ENCODE measurements around the gene AADACL4. TPM values are rescaled to one million over a fixed set of nuclear protein-coding genes. Genes with fewer than 3 reads are reported as not detected.
A peak's percentile ranks its signal among the peaks of the same experiment; 100 is the strongest.

Gene AADACL4
- total and polyA plus RNA-seq, 2 of the 8 experiments (the other 6 are each of a cell fraction or from before 2014, with no cell fraction given), result 0.08 TPM; not detected in 1

DNA sequence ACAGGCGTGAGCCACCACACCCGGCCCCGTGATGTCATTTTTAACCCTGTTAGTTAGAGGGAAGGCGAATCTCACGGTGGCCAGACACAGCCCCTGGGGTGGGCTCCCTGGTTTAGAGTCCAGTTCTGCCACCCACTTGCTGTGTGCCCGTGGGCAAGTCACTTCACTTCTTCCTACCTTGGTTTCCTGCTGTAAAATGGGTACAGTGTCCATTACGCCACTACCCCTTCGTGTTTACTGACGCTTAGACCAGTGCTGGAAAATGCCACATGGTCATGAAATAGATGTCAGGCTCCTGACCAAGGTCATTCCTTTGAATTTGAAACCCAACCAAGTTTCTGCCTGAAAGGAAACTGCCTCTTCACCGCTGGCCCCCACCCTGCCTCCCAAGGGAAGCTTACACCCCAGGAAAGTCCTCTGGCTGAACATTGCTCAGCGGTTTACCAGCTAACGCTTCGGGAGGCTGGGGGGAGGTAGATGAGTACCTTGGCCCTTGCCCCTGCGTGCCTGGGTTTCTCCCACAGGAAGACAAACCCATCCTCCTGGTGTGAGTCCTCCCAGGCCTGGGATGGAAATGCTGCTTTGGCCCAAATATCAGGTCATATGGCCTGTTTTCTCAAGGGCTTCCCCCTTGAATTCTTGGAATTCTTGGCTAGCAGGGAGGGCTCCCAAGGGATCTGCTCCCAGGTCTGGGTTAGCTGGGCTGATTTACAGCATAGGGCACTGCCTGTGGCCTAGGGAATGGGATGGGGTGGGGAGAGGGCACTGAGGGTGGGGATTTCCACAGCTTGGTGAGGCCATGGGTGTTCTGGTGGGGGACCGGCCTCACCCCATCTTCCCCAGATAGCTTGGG lies 7.6 kb upstream of the AADACL4 start:
- Histone ChIP-seq H3K79me1 (ENCODE audit: low read depth, low read length) (no peaks in the 10 kb centered on the region), H3K27me3 (replicated peaks in 1 of 4; ENCODE audit: control insufficient read depth in 3 of 4, extremely low read depth in 1 of 4, insufficient read depth in 3 of 4, low read length in 3 of 4) (no peaks in the 10 kb centered on the region), H3K9me3 (ENCODE audit: insufficient read depth in 2 of 2, low read depth in 1 of 2, low read length in 1 of 2) (peaks cover 0 to 9% of the 10 kb centered on the region in 2 experiments; a peak in 2 of 4 replicates), H3K56ac (replicated peaks; ENCODE audit: insufficient read length, low read depth, low read length) (no peak overlapping the region), H2BK20ac (ENCODE audit: low read length) (peak overlapping the region; percentile 94), H3K18ac (ENCODE audit: extremely low read depth, low read length) (peak overlapping the region; percentile 98), H4K5ac (ENCODE audit: insufficient read length, low read depth, low read length) (peak overlapping the region; percentile 45), H3K23me2 (ENCODE audit: low read depth, low read length) (no peaks in the 10 kb centered on the region), H2BK120ac (replicated peaks; ENCODE audit: low read depth, low read length) (peak overlapping the region; percentile 97), H3K23ac (ENCODE audit: insufficient read length) (no peak overlapping the region), H3K27ac (ENCODE audit: low read depth, low read length) (peak overlapping the region; percentile 43; the same call in 1 of the 2 replicates), H3K4me1 (replicated peaks in 1 of 4; ENCODE audit: control insufficient read depth in 3 of 4, insufficient read depth in 4 of 4, low read length in 3 of 4) (peaks cover 5 to 19% (median 10%) of the 10 kb centered on the region in 4 experiments; a peak in 6 of 7 replicates), H3K4me3 (ENCODE audit: extremely low read depth in 1 of 4, insufficient read depth in 2 of 4, low read depth in 3 of 4, low read length in 4 of 4) (no peak overlapping the region), H3K14ac (ENCODE audit: insufficient read length) (no peak overlapping the region), H2BK12ac (ENCODE audit: low read depth, low read length) (peak overlapping the region; percentile 100), H3K4ac (replicated peaks; ENCODE audit: insufficient read length, low read depth, low read length) (peak overlapping the region; percentile 95), H3K9ac (replicated peaks in 1 of 4; ENCODE audit: extremely low read depth in 1 of 4, low read depth in 3 of 4, low read length in 3 of 4) (0 out of 7 replicates have a peak overlapping the region, but pooled peaks of 1 of the 4 experiments have one; percentile 28), H3K4me2 (ENCODE audit: insufficient read depth in 1 of 2, low read depth in 2 of 2, low read length in 2 of 2) (peak overlapping the region in 1 of 2 experiments; percentile 29; a peak in 2 of 4 replicates), H3K36me3 (ENCODE audit: control insufficient read depth in 2 of 4, insufficient read depth in 4 of 4, low read length in 3 of 4) (no peaks in the 10 kb centered on the region; a peak in 1 of 8 replicates), H2BK5ac (ENCODE audit: low read depth, low read length) (peak overlapping the region; percentile 98; the same call in 1 of the 2 replicates), H2AFZ (ENCODE audit: low read length) (no peak overlapping the region), H2AK5ac (ENCODE audit: low read depth, low read length) (peak overlapping the region; percentile 92), H4K91ac (replicated peaks; ENCODE audit: insufficient read length, low read length) (peak overlapping the region; percentile 98), H3K79me2 (ENCODE audit: control insufficient read depth in 1 of 2, insufficient read depth in 2 of 2, low read length in 2 of 2) (no peaks in the 10 kb centered on the region), H4K8ac (ENCODE audit: extremely low read depth, insufficient read depth, low read length) (peak overlapping the region; percentile 59; the same call in 1 of the 2 replicates), H2BK15ac (ENCODE audit: low read length) (peak overlapping the region; percentile 36; the same call in 1 of the 2 replicates), H4K20me1 (replicated peaks in 1 of 2; ENCODE audit: control insufficient read depth in 1 of 2, insufficient read depth in 2 of 2, low read length in 2 of 2) (no peaks in the 10 kb centered on the region)
- FAIRE-seq (peak; percentile 42), DNase-seq (ENCODE audit: low read depth in 1 of 2, low spot score in 2 of 2) (peak in 1 of 2 experiments; percentile 61)
- ChIA-PET POLR2A (ENCODE audit: partially characterized antibody) (interaction anchor here (0.8 to 1.3 kb wide), 2 partner anchors 35 to 41 kb away, joined by 3 read pairs; no protein-coding TSS in a partner anchor), CTCF (ENCODE audit: partially characterized antibody) (interaction anchor here (1.0 to 6.6 kb wide), 2 partner anchors 13 to 23 kb away, joined by 3 to 30 read pairs; no protein-coding TSS in a partner anchor)
- WGBS, 2 experiments (ENCODE audit: extremely low coverage in 1 of 2, insufficient coverage in 1 of 2, insufficient read length in 1 of 2, insufficient replicate concordance in 2 of 2, low coverage in 1 of 2, low lambda C conversion rate in 2 of 2, missing lambda C conversion rate in 1 of 2), result 91% methylated on average over 11 of the region's 15 CpGs; no CpG with 5 or more reads in 1 of the 2 experiments
- TF ChIP-seq BACH1 (IDR thresholded peaks at IDR 0.05; ENCODE audit: low read length) (peak; percentile 18; the same call in 1 of the 2 replicates), EZH2 (IDR thresholded peaks at IDR 0.05; ENCODE audit: low read depth, low read length, severe bottlenecking) (no peak), CBX5 (IDR thresholded peaks at IDR 0.05; ENCODE audit: low read depth, low read length) (no peak), HDAC2 (IDR thresholded peaks at IDR 0.05; ENCODE audit: borderline replicate concordance in 1 of 2, low read depth in 2 of 2, low read length in 2 of 2) (peak; percentile 59 to 62; a peak in 2 of 4 replicates), ASH2L (IDR thresholded peaks at IDR 0.05; ENCODE audit: low read length) (peak; percentile 47), KDM4A (IDR thresholded peaks at IDR 0.05; ENCODE audit: low read depth, low read length, severe bottlenecking) (no peak), CHD2 (IDR thresholded peaks at IDR 0.05; ENCODE audit: low read length) (no peak), RFX5 (IDR thresholded peaks at IDR 0.05; ENCODE audit: borderline replicate concordance, low read depth, low read length) (no peak), SIRT6 (IDR thresholded peaks at IDR 0.05; ENCODE audit: low read length) (no peak)
- TF ChIP-seq, protein P1, sequence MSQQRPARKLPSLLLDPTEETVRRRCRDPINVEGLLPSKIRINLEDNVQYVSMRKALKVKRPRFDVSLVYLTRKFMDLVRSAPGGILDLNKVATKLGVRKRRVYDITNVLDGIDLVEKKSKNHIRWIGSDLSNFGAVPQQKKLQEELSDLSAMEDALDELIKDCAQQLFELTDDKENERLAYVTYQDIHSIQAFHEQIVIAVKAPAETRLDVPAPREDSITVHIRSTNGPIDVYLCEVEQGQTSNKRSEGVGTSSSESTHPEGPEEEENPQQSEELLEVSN (IDR thresholded peaks at IDR 0.05), result peak; percentile 26

Measured in H1 (cell line).